Measurements from ENCODE around the gene YY1.

The YY1 gene

DNA sequence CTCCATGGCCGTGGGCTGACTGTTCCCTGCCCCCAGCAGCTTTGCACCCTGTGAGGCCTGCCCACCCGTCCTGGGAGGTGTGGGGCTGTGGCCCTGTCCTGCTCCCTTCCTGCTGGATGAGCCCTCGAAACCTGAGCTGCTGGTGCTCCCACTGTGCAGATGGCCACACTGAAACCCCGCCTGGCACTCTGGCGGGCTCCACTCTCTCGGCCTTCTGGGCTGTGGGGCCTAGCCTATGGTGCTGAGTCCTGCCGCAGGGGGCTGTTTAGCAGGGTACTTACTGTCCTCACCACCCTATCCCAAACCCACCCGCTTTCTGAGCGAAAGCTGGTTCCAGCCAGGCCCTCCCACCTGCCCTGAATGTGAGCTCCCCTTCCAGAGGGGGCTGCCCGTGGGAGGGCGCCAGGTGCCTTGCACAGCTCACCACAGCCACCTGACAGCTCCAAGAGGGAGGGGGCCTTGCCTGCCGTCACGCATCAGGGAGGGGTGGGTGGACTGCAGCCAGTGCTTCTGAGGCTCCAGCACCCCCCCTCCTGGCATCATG is 91.5 kb downstream of the YY1 start:
- H3K79me2 ChIP-seq (ENCODE audit: control insufficient read depth, low read length): no peaks in the 10 kb centered on the region
- H3K9me2 ChIP-seq (replicated peaks; ENCODE audit: control insufficient read depth, low read length): no peaks in the 10 kb centered on the region

DNA sequence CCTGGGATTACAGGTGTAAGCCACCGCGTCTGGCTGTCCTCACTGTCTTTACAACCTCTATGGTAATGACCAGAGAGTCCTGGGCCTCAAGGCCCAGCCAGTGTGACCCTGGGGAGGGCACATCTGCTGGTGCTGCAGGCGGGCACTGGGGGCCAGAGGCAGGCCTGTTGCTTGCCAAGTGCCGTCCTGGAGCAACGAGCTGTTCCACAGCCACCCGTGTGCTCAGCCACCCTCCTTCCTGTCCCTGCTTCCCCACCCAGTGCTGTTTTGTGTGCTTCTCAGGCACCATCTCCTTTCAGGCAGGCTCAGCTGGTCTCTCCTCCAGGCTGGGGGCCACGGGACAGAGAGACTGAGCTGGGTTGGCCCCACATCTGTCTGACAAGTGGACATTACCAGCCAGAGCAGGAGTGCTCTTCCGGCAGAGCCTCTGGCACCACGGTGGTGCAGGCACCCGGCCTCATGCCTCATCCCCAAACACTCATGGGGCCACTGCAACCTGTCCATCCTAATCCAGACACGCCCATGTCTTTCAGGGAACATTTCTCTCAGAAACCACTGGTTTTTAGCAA is 93.2 kb downstream of the YY1 start:
- H3K9me3 ChIP-seq (ENCODE audit: control insufficient read depth, insufficient read depth, low read length): no peaks in the 10 kb centered on the region
- H3K36me3 ChIP-seq (ENCODE audit: control insufficient read depth, low read length): peaks cover 11% of the 10 kb centered on the region
- H3F3A ChIP-seq (ENCODE audit: control insufficient read depth, insufficient read depth): no peaks in the 10 kb centered on the region
- H3K4me2 ChIP-seq (ENCODE audit: low read length): no peak overlapping the region
- no peaks in the 10 kb centered on the region for H3K9me2 ChIP-seq (replicated peaks; ENCODE audit: control insufficient read depth, low read length)
- no peak overlapping the region for H3K27ac ChIP-seq (ENCODE audit: low read depth, low read length)
- H4K20me1 ChIP-seq (ENCODE audit: control insufficient read depth, insufficient read depth, low read depth, low read length): no peaks in the 10 kb centered on the region
- H3K27me3 ChIP-seq (ENCODE audit: control insufficient read depth, low read length): no peaks in the 10 kb centered on the region
- peaks cover 12% of the 10 kb centered on the region for H3K4me1 ChIP-seq (ENCODE audit: control insufficient read depth, low read length)
- TF ChIP-seq, protein P1, sequence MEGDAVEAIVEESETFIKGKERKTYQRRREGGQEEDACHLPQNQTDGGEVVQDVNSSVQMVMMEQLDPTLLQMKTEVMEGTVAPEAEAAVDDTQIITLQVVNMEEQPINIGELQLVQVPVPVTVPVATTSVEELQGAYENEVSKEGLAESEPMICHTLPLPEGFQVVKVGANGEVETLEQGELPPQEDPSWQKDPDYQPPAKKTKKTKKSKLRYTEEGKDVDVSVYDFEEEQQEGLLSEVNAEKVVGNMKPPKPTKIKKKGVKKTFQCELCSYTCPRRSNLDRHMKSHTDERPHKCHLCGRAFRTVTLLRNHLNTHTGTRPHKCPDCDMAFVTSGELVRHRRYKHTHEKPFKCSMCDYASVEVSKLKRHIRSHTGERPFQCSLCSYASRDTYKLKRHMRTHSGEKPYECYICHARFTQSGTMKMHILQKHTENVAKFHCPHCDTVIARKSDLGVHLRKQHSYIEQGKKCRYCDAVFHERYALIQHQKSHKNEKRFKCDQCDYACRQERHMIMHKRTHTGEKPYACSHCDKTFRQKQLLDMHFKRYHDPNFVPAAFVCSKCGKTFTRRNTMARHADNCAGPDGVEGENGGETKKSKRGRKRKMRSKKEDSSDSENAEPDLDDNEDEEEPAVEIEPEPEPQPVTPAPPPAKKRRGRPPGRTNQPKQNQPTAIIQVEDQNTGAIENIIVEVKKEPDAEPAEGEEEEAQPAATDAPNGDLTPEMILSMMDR (IDR thresholded peaks at IDR 0.05; ENCODE audit: low read depth, low read length, poor library complexity, severe bottlenecking): no peak
- no peak for TF ChIP-seq EZH2phosphoT487 (IDR thresholded peaks at IDR 0.05; ENCODE audit: borderline replicate concordance, low read length)
- H3K4me3 ChIP-seq (ENCODE audit: low read length): no peak overlapping the region
- no peaks in the 10 kb centered on the region for H3K79me2 ChIP-seq (ENCODE audit: control insufficient read depth, low read length)

More for the DNA sequence above, 91.5 kb downstream of the YY1 start:
- peaks cover 5% of the 10 kb centered on the region; the same call in 1 of the 2 replicates for H3K36me3 ChIP-seq (ENCODE audit: control insufficient read depth, low read length)
- H3K27ac ChIP-seq (ENCODE audit: low read depth, low read length): no peak overlapping the region
- peaks cover 12% of the 10 kb centered on the region for H3K4me1 ChIP-seq (ENCODE audit: control insufficient read depth, low read length)
- H3K27me3 ChIP-seq (ENCODE audit: control insufficient read depth, low read length): no peaks in the 10 kb centered on the region
- H3K9me3 ChIP-seq (ENCODE audit: control insufficient read depth, insufficient read depth, low read length): no peaks in the 10 kb centered on the region
- TF ChIP-seq, protein P1 (IDR thresholded peaks at IDR 0.05; ENCODE audit: low read depth, low read length, poor library complexity, severe bottlenecking): no peak
- no peak for TF ChIP-seq EZH2phosphoT487 (IDR thresholded peaks at IDR 0.05; ENCODE audit: borderline replicate concordance, low read length)
- no peaks in the 10 kb centered on the region for H4K20me1 ChIP-seq (ENCODE audit: control insufficient read depth, insufficient read depth, low read depth, low read length)
- H3F3A ChIP-seq (ENCODE audit: control insufficient read depth, insufficient read depth): no peaks in the 10 kb centered on the region
- no peak overlapping the region for H3K4me3 ChIP-seq (ENCODE audit: low read length)
- no peak overlapping the region for H3K4me2 ChIP-seq (ENCODE audit: low read length)

Measured in DOHH2 (cell line).